ENCODE measurements around the gene C9orf153. TPM values are rescaled to one million over a fixed set of nuclear protein-coding genes. Genes with fewer than 3 reads are reported as not detected.

C9orf153 gene
- polyA plus RNA-seq, 2 of the 4 experiments (the other 2 are of a cell fraction) = 0.06 to 0.08 TPM

GRCh38 chr9:86241216-86241615 is 18.2 kb downstream of the C9orf153 start:
- ChIA-PET POLR2A (no interaction called here), CTCF (interaction anchor here (0.6 to 4.0 kb wide), 9 partner anchors 9 to 1206 kb away, joined by 3 to 26 read pairs (median 3); no protein-coding TSS in a partner anchor)
- no peak for DNase-seq (ENCODE audit: low read depth in 1 of 2, low spot score in 1 of 2)
- no peak for ATAC-seq
- 83% methylated on average over 7 of the region's 7 CpGs for WGBS (ENCODE audit: missing lambda C conversion rate)
- no peak for FAIRE-seq
- no peak for TF ChIP-seq HOXB13 (CRISPR knock-in tag; IDR thresholded peaks at IDR 0.05; ENCODE audit: low read depth)
- no peak for TF ChIP-seq RARB (CRISPR knock-in tag; IDR thresholded peaks at IDR 0.05)
- no peak for TF ChIP-seq HOXA7 (CRISPR knock-in tag; IDR thresholded peaks at IDR 0.05)
- TF ChIP-seq RAD21 (conservative IDR thresholded peaks at IDR 0.05 in 1 of 2, IDR thresholded peaks at IDR 0.05 in 1 of 2) = no peak
- TF ChIP-seq, protein P1, sequence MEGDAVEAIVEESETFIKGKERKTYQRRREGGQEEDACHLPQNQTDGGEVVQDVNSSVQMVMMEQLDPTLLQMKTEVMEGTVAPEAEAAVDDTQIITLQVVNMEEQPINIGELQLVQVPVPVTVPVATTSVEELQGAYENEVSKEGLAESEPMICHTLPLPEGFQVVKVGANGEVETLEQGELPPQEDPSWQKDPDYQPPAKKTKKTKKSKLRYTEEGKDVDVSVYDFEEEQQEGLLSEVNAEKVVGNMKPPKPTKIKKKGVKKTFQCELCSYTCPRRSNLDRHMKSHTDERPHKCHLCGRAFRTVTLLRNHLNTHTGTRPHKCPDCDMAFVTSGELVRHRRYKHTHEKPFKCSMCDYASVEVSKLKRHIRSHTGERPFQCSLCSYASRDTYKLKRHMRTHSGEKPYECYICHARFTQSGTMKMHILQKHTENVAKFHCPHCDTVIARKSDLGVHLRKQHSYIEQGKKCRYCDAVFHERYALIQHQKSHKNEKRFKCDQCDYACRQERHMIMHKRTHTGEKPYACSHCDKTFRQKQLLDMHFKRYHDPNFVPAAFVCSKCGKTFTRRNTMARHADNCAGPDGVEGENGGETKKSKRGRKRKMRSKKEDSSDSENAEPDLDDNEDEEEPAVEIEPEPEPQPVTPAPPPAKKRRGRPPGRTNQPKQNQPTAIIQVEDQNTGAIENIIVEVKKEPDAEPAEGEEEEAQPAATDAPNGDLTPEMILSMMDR (IDR thresholded peaks at IDR 0.05) = no peak
- TF ChIP-seq GATA3 (IDR thresholded peaks at IDR 0.05; ENCODE audit: borderline replicate concordance) = no peak
- no peak for TF ChIP-seq KDM5A (IDR thresholded peaks at IDR 0.05)
- no peak for TF ChIP-seq MYC (IDR thresholded peaks at IDR 0.05; ENCODE audit: borderline replicate concordance, low read length)
- no peak for TF ChIP-seq CEBPB (IDR thresholded peaks at IDR 0.05)
- TF ChIP-seq HEYL (CRISPR knock-in tag; IDR thresholded peaks at IDR 0.05) = no peak
- TF ChIP-seq CBX2 (IDR thresholded peaks at IDR 0.05; ENCODE audit: borderline replicate concordance, low read depth) = no peak
- TF ChIP-seq TFCP2L1 (CRISPR knock-in tag; IDR thresholded peaks at IDR 0.05) = no peak
- no peak for TF ChIP-seq JUNB (IDR thresholded peaks at IDR 0.05)
- TF ChIP-seq HDAC2 (IDR thresholded peaks at IDR 0.05) = no peak
- TF ChIP-seq, protein P2, sequence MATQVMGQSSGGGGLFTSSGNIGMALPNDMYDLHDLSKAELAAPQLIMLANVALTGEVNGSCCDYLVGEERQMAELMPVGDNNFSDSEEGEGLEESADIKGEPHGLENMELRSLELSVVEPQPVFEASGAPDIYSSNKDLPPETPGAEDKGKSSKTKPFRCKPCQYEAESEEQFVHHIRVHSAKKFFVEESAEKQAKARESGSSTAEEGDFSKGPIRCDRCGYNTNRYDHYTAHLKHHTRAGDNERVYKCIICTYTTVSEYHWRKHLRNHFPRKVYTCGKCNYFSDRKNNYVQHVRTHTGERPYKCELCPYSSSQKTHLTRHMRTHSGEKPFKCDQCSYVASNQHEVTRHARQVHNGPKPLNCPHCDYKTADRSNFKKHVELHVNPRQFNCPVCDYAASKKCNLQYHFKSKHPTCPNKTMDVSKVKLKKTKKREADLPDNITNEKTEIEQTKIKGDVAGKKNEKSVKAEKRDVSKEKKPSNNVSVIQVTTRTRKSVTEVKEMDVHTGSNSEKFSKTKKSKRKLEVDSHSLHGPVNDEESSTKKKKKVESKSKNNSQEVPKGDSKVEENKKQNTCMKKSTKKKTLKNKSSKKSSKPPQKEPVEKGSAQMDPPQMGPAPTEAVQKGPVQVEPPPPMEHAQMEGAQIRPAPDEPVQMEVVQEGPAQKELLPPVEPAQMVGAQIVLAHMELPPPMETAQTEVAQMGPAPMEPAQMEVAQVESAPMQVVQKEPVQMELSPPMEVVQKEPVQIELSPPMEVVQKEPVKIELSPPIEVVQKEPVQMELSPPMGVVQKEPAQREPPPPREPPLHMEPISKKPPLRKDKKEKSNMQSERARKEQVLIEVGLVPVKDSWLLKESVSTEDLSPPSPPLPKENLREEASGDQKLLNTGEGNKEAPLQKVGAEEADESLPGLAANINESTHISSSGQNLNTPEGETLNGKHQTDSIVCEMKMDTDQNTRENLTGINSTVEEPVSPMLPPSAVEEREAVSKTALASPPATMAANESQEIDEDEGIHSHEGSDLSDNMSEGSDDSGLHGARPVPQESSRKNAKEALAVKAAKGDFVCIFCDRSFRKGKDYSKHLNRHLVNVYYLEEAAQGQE (IDR thresholded peaks at IDR 0.05) = no peak
- TF ChIP-seq, protein P3, sequence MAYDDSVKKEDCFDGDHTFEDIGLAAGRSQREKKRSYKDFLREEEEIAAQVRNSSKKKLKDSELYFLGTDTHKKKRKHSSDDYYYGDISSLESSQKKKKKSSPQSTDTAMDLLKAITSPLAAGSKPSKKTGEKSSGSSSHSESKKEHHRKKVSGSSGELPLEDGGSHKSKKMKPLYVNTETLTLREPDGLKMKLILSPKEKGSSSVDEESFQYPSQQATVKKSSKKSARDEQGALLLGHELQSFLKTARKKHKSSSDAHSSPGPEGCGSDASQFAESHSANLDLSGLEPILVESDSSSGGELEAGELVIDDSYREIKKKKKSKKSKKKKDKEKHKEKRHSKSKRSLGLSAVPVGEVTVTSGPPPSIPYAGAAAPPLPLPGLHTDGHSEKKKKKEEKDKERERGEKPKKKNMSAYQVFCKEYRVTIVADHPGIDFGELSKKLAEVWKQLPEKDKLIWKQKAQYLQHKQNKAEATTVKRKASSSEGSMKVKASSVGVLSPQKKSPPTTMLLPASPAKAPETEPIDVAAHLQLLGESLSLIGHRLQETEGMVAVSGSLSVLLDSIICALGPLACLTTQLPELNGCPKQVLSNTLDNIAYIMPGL (CRISPR knock-in tag; IDR thresholded peaks at IDR 0.05; ENCODE audit: borderline replicate concordance) = no peak
- no peak for TF ChIP-seq MAX (IDR thresholded peaks at IDR 0.05)
- TF ChIP-seq ZC3H11A (IDR thresholded peaks at IDR 0.05) = no peak
- no peak for TF ChIP-seq SREBF2 (IDR thresholded peaks at IDR 0.05)
- TF ChIP-seq CHD2 (IDR thresholded peaks at IDR 0.05; ENCODE audit: low read length, partially characterized antibody) = no peak
- Histone ChIP-seq H3K9me3 (no peaks in the 10 kb centered on the region), H3K4me3 (no peak overlapping the region), H3K4me1 (no peaks in the 10 kb centered on the region), H3K27ac (no peak overlapping the region), H3K4me2 (no peak overlapping the region)
